ENCODE data around the gene FAM83C.

GRCh38 chr20:35246723-35247122, 45.5 kb downstream of the FAM83C start:
- TF ChIP-seq POLR2AphosphoS5 (IDR thresholded peaks at IDR 0.05) (no peak), POLR2A (IDR thresholded peaks at IDR 0.05) (no peak), CTCF (IDR thresholded peaks at IDR 0.05) (no peak), EP300 (IDR thresholded peaks at IDR 0.05) (no peak)
